Testis (tissue), 2 donors: ENCODE measurements around the gene CTNNA2.

Experiments used
- CTCF ChIP-seq, 3 experiments: fragments of 450-650 bp in 2 of 3; fragments of 200-600 bp in 1 of 3; sonication (generic) in 1 of 3; IDR thresholded peaks; one replicate each; pipeline ENCODE4 v1.5.1; 2016 to 2019; ENCODE audit warnings: antibody characterized with exemption in 3 of 3, mild to moderate bottlenecking in 2 of 3, moderate library complexity in 1 of 3
- POLR2A ChIP-seq: fragments of 450-650 bp; IDR thresholded peaks from one replicate; pipeline ENCODE4 v1.6.1; 2017; ENCODE audit warnings: antibody characterized with exemption, mild to moderate bottlenecking, moderate library complexity

GRCh38 chr2:80381666-80382065, 868.8 kb downstream of the CTNNA2 start:
- no peak for TF ChIP-seq CTCF (IDR thresholded peaks at IDR 0.05)
- no peak for TF ChIP-seq POLR2A
